ENCODE results near the gene PRDM7. TPM values are rescaled to one million over a fixed set of nuclear protein-coding genes. Genes with fewer than 3 reads are reported as not detected.
A peak's percentile ranks its signal among the peaks of the same experiment; 100 is the strongest.

The PRDM7 gene
- total and polyA plus RNA-seq, 9 of the 15 experiments (the other 6 are each of a cell fraction or from before 2014, with no cell fraction given): not detected

DNA sequence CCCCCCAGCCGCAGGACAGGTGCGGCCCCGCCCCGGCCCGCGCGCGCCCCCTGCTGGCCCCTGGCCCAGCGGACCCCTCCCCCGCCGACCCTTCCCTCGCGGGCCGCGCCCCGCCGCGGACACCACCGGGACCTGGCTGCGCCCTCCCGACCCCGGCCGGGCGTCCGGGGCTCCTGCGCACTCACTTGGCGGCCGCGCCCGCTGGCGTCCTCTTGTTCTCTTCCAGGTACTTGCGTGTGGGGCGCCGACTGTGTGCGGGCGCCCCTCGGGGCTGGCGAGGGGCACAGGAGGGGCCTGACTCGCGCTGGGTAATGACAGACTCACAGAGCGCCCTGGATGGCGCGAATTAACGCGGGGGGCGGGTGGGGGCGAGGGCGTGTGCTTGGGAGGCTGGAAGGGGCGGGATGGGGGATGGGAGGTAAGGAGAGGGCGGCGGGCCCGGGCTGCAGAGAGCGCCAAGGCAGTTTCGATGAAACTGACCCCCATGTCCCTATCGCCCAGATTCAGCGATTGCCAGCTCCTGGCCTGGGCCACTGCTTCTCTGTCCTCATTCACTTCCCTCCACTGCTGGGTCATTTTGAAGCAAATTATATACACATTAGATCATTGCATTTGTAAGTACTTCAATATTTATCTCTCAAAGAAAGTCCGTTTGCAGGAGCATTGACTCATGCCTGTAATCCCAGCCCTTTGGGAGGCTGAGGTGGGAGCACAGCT is 57.4 kb downstream of the PRDM7 start (continued):
- TF ChIP-seq, protein P1, sequence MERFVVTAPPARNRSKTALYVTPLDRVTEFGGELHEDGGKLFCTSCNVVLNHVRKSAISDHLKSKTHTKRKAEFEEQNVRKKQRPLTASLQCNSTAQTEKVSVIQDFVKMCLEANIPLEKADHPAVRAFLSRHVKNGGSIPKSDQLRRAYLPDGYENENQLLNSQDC (CRISPR knock-in tag; IDR thresholded peaks at IDR 0.05): no peak
- TF ChIP-seq, protein P2, sequence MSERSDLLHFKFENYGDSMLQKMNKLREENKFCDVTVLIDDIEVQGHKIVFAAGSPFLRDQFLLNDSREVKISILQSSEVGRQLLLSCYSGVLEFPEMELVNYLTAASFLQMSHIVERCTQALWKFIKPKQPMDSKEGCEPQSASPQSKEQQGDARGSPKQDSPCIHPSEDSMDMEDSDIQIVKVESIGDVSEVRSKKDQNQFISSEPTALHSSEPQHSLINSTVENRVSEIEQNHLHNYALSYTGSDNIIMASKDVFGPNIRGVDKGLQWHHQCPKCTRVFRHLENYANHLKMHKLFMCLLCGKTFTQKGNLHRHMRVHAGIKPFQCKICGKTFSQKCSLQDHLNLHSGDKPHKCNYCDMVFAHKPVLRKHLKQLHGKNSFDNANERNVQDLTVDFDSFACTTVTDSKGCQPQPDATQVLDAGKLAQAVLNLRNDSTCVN (CRISPR knock-in tag; IDR thresholded peaks at IDR 0.05): no peak
- TF ChIP-seq CREM (IDR thresholded peaks at IDR 0.05; ENCODE audit: low read depth) (peak; percentile 78), SAP30 (IDR thresholded peaks at IDR 0.05; ENCODE audit: borderline replicate concordance, insufficient read depth, low read depth, low read length, poor library complexity, severe bottlenecking) (no peak), ZNF175 (CRISPR knock-in tag; IDR thresholded peaks at IDR 0.05; ENCODE audit: low read depth) (peak; percentile 42; the same call in 1 of the 2 replicates), SMC3 (conservative IDR thresholded peaks at IDR 0.05; ENCODE audit: insufficient read depth, low read depth, low read length) (0 out of 2 replicates have a peak, but pooled peaks have one; percentile 4), POLR2AphosphoS5 (IDR thresholded peaks at IDR 0.05; ENCODE audit: control insufficient read depth, insufficient read depth, low read depth, low read length) (0 out of 2 replicates have a peak, but pooled peaks have one; percentile 17), CREB1 (IDR thresholded peaks at IDR 0.05) (peak; percentile 77; the same call in 1 of the 2 replicates), CREB1 (CRISPR knock-in tag; IDR thresholded peaks at IDR 0.05) (peak; percentile 40; the same call in 1 of the 2 replicates), CREBBP (IDR thresholded peaks at IDR 0.05; ENCODE audit: low read depth, low read length) (no peak), SIN3A (IDR thresholded peaks at IDR 0.05; ENCODE audit: borderline replicate concordance in 2 of 2, control insufficient read depth in 1 of 2, low read depth in 2 of 2, low read length in 2 of 2) (peak in 1 of 2 experiments; percentile 38; a peak in 1 of 4 replicates), PRPF4 (IDR thresholded peaks at IDR 0.05; ENCODE audit: insufficient read depth, low read depth, low read length, poor library complexity, severe bottlenecking) (no peak), ZBTB7A (IDR thresholded peaks at IDR 0.05; ENCODE audit: borderline replicate concordance, control insufficient read depth, low read depth, low read length) (peak; percentile 98), PHF20 (IDR thresholded peaks at IDR 0.05; ENCODE audit: partially characterized antibody) (peak; percentile 27), CXXC5 (CRISPR knock-in tag; IDR thresholded peaks at IDR 0.05) (peak; percentile 54), NR2C2 (CRISPR knock-in tag; IDR thresholded peaks at IDR 0.05) (no peak), NR2C2 (tag; IDR thresholded peaks at IDR 0.05) (no peak), MTA1 (IDR thresholded peaks at IDR 0.05; ENCODE audit: borderline replicate concordance) (0 out of 2 replicates have a peak, but pooled peaks have one; percentile 38), ZNF263 (CRISPR knock-in tag; IDR thresholded peaks at IDR 0.05; ENCODE audit: borderline replicate concordance) (peak; percentile 87)
- TF ChIP-seq, protein P3, sequence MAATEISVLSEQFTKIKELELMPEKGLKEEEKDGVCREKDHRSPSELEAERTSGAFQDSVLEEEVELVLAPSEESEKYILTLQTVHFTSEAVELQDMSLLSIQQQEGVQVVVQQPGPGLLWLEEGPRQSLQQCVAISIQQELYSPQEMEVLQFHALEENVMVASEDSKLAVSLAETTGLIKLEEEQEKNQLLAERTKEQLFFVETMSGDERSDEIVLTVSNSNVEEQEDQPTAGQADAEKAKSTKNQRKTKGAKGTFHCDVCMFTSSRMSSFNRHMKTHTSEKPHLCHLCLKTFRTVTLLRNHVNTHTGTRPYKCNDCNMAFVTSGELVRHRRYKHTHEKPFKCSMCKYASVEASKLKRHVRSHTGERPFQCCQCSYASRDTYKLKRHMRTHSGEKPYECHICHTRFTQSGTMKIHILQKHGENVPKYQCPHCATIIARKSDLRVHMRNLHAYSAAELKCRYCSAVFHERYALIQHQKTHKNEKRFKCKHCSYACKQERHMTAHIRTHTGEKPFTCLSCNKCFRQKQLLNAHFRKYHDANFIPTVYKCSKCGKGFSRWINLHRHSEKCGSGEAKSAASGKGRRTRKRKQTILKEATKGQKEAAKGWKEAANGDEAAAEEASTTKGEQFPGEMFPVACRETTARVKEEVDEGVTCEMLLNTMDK (IDR thresholded peaks at IDR 0.05; ENCODE audit: borderline replicate concordance, insufficient read depth, low read depth, low read length, poor library complexity, severe bottlenecking): peak; percentile 52
- TF ChIP-seq, protein P4, sequence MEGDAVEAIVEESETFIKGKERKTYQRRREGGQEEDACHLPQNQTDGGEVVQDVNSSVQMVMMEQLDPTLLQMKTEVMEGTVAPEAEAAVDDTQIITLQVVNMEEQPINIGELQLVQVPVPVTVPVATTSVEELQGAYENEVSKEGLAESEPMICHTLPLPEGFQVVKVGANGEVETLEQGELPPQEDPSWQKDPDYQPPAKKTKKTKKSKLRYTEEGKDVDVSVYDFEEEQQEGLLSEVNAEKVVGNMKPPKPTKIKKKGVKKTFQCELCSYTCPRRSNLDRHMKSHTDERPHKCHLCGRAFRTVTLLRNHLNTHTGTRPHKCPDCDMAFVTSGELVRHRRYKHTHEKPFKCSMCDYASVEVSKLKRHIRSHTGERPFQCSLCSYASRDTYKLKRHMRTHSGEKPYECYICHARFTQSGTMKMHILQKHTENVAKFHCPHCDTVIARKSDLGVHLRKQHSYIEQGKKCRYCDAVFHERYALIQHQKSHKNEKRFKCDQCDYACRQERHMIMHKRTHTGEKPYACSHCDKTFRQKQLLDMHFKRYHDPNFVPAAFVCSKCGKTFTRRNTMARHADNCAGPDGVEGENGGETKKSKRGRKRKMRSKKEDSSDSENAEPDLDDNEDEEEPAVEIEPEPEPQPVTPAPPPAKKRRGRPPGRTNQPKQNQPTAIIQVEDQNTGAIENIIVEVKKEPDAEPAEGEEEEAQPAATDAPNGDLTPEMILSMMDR (IDR thresholded peaks at IDR 0.05 in 2 of 3, conservative IDR thresholded peaks at IDR 0.05 in 1 of 3; ENCODE audit: insufficient read depth in 2 of 3, low read depth in 1 of 3, low read length in 3 of 3): peak; percentile 19 to 66 (median 49); a peak in 4 of 6 replicates

Data from K562 (cell line).